K562 (cell line): ENCODE results near the gene CACNG6. TPM values are rescaled to one million over a fixed set of nuclear protein-coding genes. Genes with fewer than 3 reads are reported as not detected.

Experiments
- ATAC-seq: fragments of 200-7000 bp; cut with Tn5 transposase; 3 replicates; pipeline ENCODE4 v1.9.1; 2020; ENCODE audit warnings: moderate library complexity
- BruUV-seq: library from RNA; stranded (reverse); fragments of 400-500 nt; replicated peaks from 2 replicates; lab custom pipeline; 2021; lab: Mats Ljungman, UMichigan
- CTCF ChIA-PET: fragments of 300-600 bp; formaldehyde crosslinking; extraction: SDS; loops from one replicate; lab custom pipeline; 2021; ENCODE audit warnings: low intra/inter-chr PET ratio; lab: Yijun Ruan, JAX
- POLR2A ChIA-PET: fragments of 300-600, 350-650 bp; sonication (Branson Sonifier 250); formaldehyde crosslinking; extraction: SDS; loops from one replicate; lab custom pipeline; 2021; ENCODE audit warnings: antibody characterized with exemption, inconsistent platforms; lab: Yijun Ruan, JAX
- DNase-seq, 4 experiments: peaks; one replicate each; pipeline versions ENCODE4 v3.0.0 to v3.0.0-alpha.2; 2011 to 2018; ENCODE audit warnings: low spot score in 3 of 4, mixed read lengths in 3 of 4; ENCODE audit errors: extremely low read depth in 1 of 4
- FAIRE-seq: peaks from 2 replicates; lab custom pipeline; 2011; peaks lifted over from hg19 to GRCh38; lab: Jason Lieb, UNC
- H2AFZ ChIP-seq: 2 replicates; pipeline ENCODE4 v1.6.0; 2011; ENCODE audit warnings: low read depth, low read length, control low read depth, inconsistent platforms
- H3K27ac ChIP-seq: fragments of 200-600 bp; 3 replicates; pipeline ENCODE4 v1.8.0; 2011; ENCODE audit warnings: low read depth, mild to moderate bottlenecking, control low read depth, inconsistent platforms, low read length, moderate library complexity, mixed read lengths; ENCODE audit errors: extremely low read depth
- H3K27me3 ChIP-seq, 2 experiments: fragments of 300-600 bp in 1 of 2; 2 replicates in 1 of 2; 3 replicates in 1 of 2; pipeline versions ENCODE4 v1.6.0 to v1.8.0; 2011; ENCODE audit warnings: inconsistent platforms in 2 of 2, low read length in 2 of 2, mild to moderate bottlenecking in 1 of 2, mixed read lengths in 1 of 2, moderate library complexity in 1 of 2; ENCODE audit not compliant: control insufficient read depth in 2 of 2, insufficient read depth in 2 of 2
- H3K36me3 ChIP-seq: fragments of 300-600 bp; 3 replicates; pipeline ENCODE4 v1.8.0; 2011; ENCODE audit warnings: mild to moderate bottlenecking, low read length, inconsistent platforms; ENCODE audit not compliant: control insufficient read depth, insufficient read depth
- H3K4me1 ChIP-seq, 2 experiments: fragments of 200-600 bp in 1 of 2; replicated peaks in 1 of 2; 2 replicates in 1 of 2; 3 replicates in 1 of 2; pipeline versions ENCODE4 v1.5.1 to v1.8.0; 2011; ENCODE audit warnings: inconsistent platforms in 2 of 2, low read length in 2 of 2, mild to moderate bottlenecking in 1 of 2, mixed read lengths in 1 of 2, moderate library complexity in 1 of 2; ENCODE audit not compliant: control insufficient read depth in 2 of 2, insufficient read depth in 2 of 2
- H3K4me2 ChIP-seq: 2 replicates; pipeline ENCODE4 v1.6.1; 2011; ENCODE audit warnings: low read length, control low read depth, inconsistent platforms, mixed read lengths; ENCODE audit not compliant: insufficient read depth
- H3K4me3 ChIP-seq: fragments of 200-600 bp; sonication (generic), shearing (Covaris generic); 2 replicates; pipeline ENCODE4 v1.5.1; 2016; ENCODE audit warnings: control low read depth, inconsistent platforms
- H3K79me2 ChIP-seq: fragments of 200-600 bp; 3 replicates; pipeline ENCODE4 v1.8.0; 2011; ENCODE audit warnings: low read length, inconsistent platforms; ENCODE audit not compliant: control insufficient read depth, insufficient read depth
- H3K9ac ChIP-seq, 2 experiments: 2 replicates each; pipeline versions ENCODE4 v1.6.0 to v1.6.1; 2011; ENCODE audit warnings: low read depth in 2 of 2, low read length in 2 of 2, control low read depth in 1 of 2, inconsistent platforms in 1 of 2, mild to moderate bottlenecking in 1 of 2, mixed read lengths in 1 of 2; ENCODE audit not compliant: insufficient read depth in 1 of 2
- H3K9me1 ChIP-seq: one replicate; pipeline ENCODE4 v1.6.0; 2011; ENCODE audit warnings: inconsistent platforms, mild to moderate bottlenecking, low read length, moderate library complexity; ENCODE audit not compliant: control insufficient read depth, insufficient read depth
- H3K9me3 ChIP-seq: replicated peaks from 2 replicates; pipeline ENCODE4 v1.5.1; 2011; ENCODE audit warnings: low read depth, low read length, inconsistent platforms; ENCODE audit not compliant: control insufficient read depth, insufficient read depth
- H4K20me1 ChIP-seq: replicated peaks from 2 replicates; pipeline ENCODE4 v1.6.1; 2011; ENCODE audit warnings: low read length, inconsistent platforms, mixed read lengths; ENCODE audit not compliant: control insufficient read depth, insufficient read depth
- FOXM1 ChIP-seq, 2 experiments: fragments of 450-650 bp in 1 of 2; sonication (generic) in 1 of 2; formaldehyde crosslinking in 1 of 2; IDR thresholded peaks; 2 replicates each; pipeline versions ENCODE4 v1.6.1 to v1.9.0; 2017 to 2022; ENCODE audit warnings: low read depth in 2 of 2, mild to moderate bottlenecking in 2 of 2, missing genetic modification reagents in 1 of 2, moderate library complexity in 1 of 2
- PCBP2 ChIP-seq: fragments of 200-400 bp; formaldehyde crosslinking; IDR thresholded peaks from 2 replicates; pipeline ENCODE4 v1.6.1; 2018; ENCODE audit warnings: low read length, low read depth, mild to moderate bottlenecking, moderate library complexity; ENCODE audit not compliant: poor library complexity, severe bottlenecking
- SAP30 ChIP-seq: fragments of 200-600 bp; sonication (generic); IDR thresholded peaks from 2 replicates; pipeline ENCODE4 v1.6.1; 2012; ENCODE audit warnings: borderline replicate concordance, low read depth, mild to moderate bottlenecking, moderate library complexity, low read length, control low read depth, inconsistent platforms; ENCODE audit not compliant: insufficient read depth, poor library complexity, severe bottlenecking
- SIRT6 ChIP-seq: IDR thresholded peaks from one replicate; pipeline ENCODE4 v1.6.1; 2012; ENCODE audit warnings: low read depth, mild to moderate bottlenecking, control low read depth, inconsistent platforms, low read length, moderate library complexity
- ZC3H11A ChIP-seq: IDR thresholded peaks from 2 replicates; pipeline ENCODE4 v1.6.1; 2012; ENCODE audit warnings: low read depth, low read length, improper control_type of control experiment
- ZNF134 ChIP-seq: fragments of 250-450 bp; sonication (Bioruptor Pico); conservative IDR thresholded peaks from 2 replicates; pipeline ENCODE4 v1.4.0; 2020
- WGBS: fragments of 100-300 bp; shearing (Covaris generic); methylation state at CpG from one replicate; pipeline ENCODE4 v1.1.6; 2016; ENCODE audit warnings: low coverage, mixed read lengths; ENCODE audit not compliant: insufficient coverage; ENCODE audit errors: missing lambda C conversion rate; 5-methylcytosine and 5-hydroxymethylcytosine counted together
- in situ Hi-C: fragments of 300-500 bp; cut with MboI; formaldehyde crosslinking; loops from 4 replicates; pipeline ENCODE4 v1.15.0; 2018; ENCODE audit warnings: inconsistent platforms, mixed read lengths
- intact Hi-C: fragments of 100-400 bp; cut with micrococcal nuclease; formaldehyde crosslinking; loops from 2 replicates; pipeline ENCODE4 v1.14.2; 2022
- polyA plus RNA-seq, 8 experiments: library from polyadenylated mRNA; depleted of rRNA in 4 of 8; stranded (reverse) in 5 of 8; unstranded in 3 of 8; fragments of >200 nt; fragmentation: Nextera tagmentation in 2 of 8; fragmentation: Illumina TruSeq in 1 of 8; extraction: Ambion mirVana in 2 of 8; extraction: Trizol in 1 of 8; gene quantifications; 2 replicates each; pipeline versions ENCODE4 v1.2.1 to v1.2.3, GENCODE V29; 2011 to 2014; ENCODE audit warnings: inconsistent platforms in 1 of 8, missing spikeins in 1 of 8
- total RNA-seq, 7 experiments: library from RNA; depleted of rRNA in 6 of 7; stranded (reverse); fragments of >200 nt in 6 of 7; fragmentation: Illumina TruSeq in 2 of 7; extraction: Trizol in 2 of 7; gene quantifications; 2 replicates each; pipeline versions ENCODE4 v1.2.1 to v1.2.3, GENCODE V29; 2011 to 2021; ENCODE audit warnings: low replicate concordance in 1 of 7

CACNG6 gene
- total and polyA plus RNA-seq, 9 of the 15 experiments (the other 6 are each of a cell fraction or from before 2014, with no cell fraction given): not detected

DNA sequence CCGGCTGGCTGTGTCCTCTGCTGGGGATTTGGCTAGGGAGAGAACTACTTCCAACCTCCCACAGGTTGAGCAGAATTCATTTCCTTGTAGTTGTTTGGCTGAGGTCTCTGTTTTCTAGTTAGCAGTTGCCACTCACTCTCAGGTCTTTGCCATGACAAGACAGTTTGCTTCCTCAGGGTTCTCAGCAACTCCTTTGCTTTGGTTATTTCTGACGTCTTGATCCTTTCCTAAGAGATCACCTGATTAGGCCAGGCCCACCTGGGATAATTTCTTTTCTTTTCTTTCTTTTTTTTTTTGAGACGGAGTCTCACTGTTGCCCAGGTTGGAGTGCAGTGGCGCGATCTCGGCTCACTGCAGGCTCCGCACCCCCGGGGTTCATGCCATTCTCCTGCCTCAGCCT is 38.1 kb upstream of the CACNG6 start:
- no peak for TF ChIP-seq ZC3H11A
- no peak for TF ChIP-seq PCBP2
- no peak for TF ChIP-seq SIRT6
- TF ChIP-seq SAP30: no peak
- peak; percentile 97 for TF ChIP-seq ZNF134 (CRISPR knock-in tag)
- TF ChIP-seq FOXM1 (IDR thresholded peaks at IDR 0.05; ENCODE audit: low read depth): peak; percentile 43; the same call in 1 of the 2 replicates
- no peak for TF ChIP-seq FOXM1 (CRISPR knock-in tag; IDR thresholded peaks at IDR 0.05; ENCODE audit: low read depth)
- Histone ChIP-seq H3K27ac (no peak overlapping the region), H3K9me3 (no peaks in the 10 kb centered on the region), H3K9me1 (no peaks in the 10 kb centered on the region), H4K20me1 (no peaks in the 10 kb centered on the region), H2AFZ (no peak overlapping the region), H3K9ac (no peak overlapping the region), H3K4me2 (no peak overlapping the region), H3K36me3 (no peaks in the 10 kb centered on the region), H3K27me3 (peaks cover 25 to 29% of the 10 kb centered on the region in 2 experiments), H3K4me1 (no peaks in the 10 kb centered on the region), H3K4me3 (no peak overlapping the region), H3K79me2 (no peaks in the 10 kb centered on the region)
- ChIA-PET POLR2A (no interaction called here), CTCF (no interaction called here)
- no peak for FAIRE-seq
- BruUV-seq: no TSS peak
- no peak for DNase-seq
- ATAC-seq: no peak
- in situ Hi-C loops: no loop called here
- intact Hi-C loops: no loop called here
- 0% methylated on average over 7 of the region's 8 CpGs for WGBS
